ENCODE results near the gene PDIA2.
"Not testable (repeated sequence)": the region's sequence is repeated elsewhere in the genome, so short reads cannot be mapped to it uniquely, and the experiment has no call there.

Gene PDIA2

GRCh38 chr16:334164-334832, 51.3 kb downstream of the PDIA2 start:
- not testable (repeated sequence) for DNase-seq

- DNase-seq: not testable (repeated sequence)
Observed at GRCh38 chr16:334861-335632, 52.1 kb downstream of the PDIA2 start.

GRCh38 chr16:336269-336668, 53.3 kb downstream of the PDIA2 start:
- no peak for DNase-seq

Data from bone marrow (tissue), 2 donors.